HCT116 (cell line): ENCODE measurements around the gene ST6GALNAC4. TPM values are rescaled to one million over a fixed set of nuclear protein-coding genes. Genes with fewer than 3 reads are reported as not detected.

Experiments
- ATAC-seq: fragments of 200-7000 bp; cut with Tn5 transposase; 2 replicates; pipeline ENCODE4 v1.9.1; 2020; ENCODE audit warnings: mild to moderate bottlenecking, moderate library complexity
- BruUV-seq: library from RNA; stranded (reverse); fragments of 400-500 nt; replicated peaks from 2 replicates; lab custom pipeline; 2021; lab: Mats Ljungman, UMichigan
- CTCF ChIA-PET: fragments of 300-600 bp; sonication (Branson Sonifier 250); formaldehyde crosslinking; loops from one replicate; lab custom pipeline; 2021; ENCODE audit warnings: antibody characterized with exemption; lab: Charles Lee
- POLR2A ChIA-PET: fragments of 300-600, 350-600 bp; sonication (Branson Sonifier 250); formaldehyde crosslinking; loops from one replicate; lab custom pipeline; 2021; ENCODE audit warnings: antibody characterized with exemption; lab: Charles Lee
- RAD21 ChIA-PET, 2 experiments: fragments of 300-600 bp; sonication (Branson Sonifier 250); formaldehyde crosslinking; loops; one replicate each; lab custom pipeline; 2023; ENCODE audit warnings: low total read pairs in 2 of 2; ENCODE audit not compliant: uncharacterized antibody in 2 of 2, unreplicated experiment in 2 of 2, low non-redundant PET in 1 of 2; lab: Charles Lee
- DNase-seq: peaks from one replicate; pipeline ENCODE4 v3.0.0-alpha.2; 2010; ENCODE audit warnings: low read depth, low spot score
- H2AFZ ChIP-seq: fragments of 200-600 bp; shearing (Covaris generic), sonication (generic); 2 replicates; pipeline ENCODE4 v1.6.1; 2017; ENCODE audit warnings: low read depth, mixed run types, mixed read lengths, antibody characterized with exemption, low read length; ENCODE audit not compliant: poor library complexity, severe bottlenecking
- H3K27ac ChIP-seq: 2 replicates; pipeline ENCODE4 v1.5.1; 2012; ENCODE audit warnings: low read depth, low read length
- H3K27me3 ChIP-seq: fragments of 200-600 bp; sonication (generic); 2 replicates; pipeline ENCODE4 v1.6.1; 2016; ENCODE audit warnings: mixed run types, low read length, mixed read lengths; ENCODE audit not compliant: insufficient read depth
- H3K36me3 ChIP-seq, 2 experiments: fragments of 200-500 bp in 1 of 2; fragments of 200-600 bp in 1 of 2; sonication (Bioruptor generic) in 1 of 2; sonication (generic) in 1 of 2; 2 replicates each; pipeline versions ENCODE4 v1.5.1 to v1.6.1; 2014 to 2016; ENCODE audit warnings: low read length in 2 of 2, inconsistent platforms in 1 of 2, mixed read lengths in 1 of 2, mixed run types in 1 of 2; ENCODE audit not compliant: insufficient read depth in 2 of 2, control insufficient read depth in 1 of 2
- H3K4me1 ChIP-seq, 2 experiments: fragments of 200-600 bp in 1 of 2; sonication (generic) in 1 of 2; 2 replicates each; pipeline versions ENCODE4 v1.5.1 to v1.6.1; 2012 to 2017; ENCODE audit warnings: low read length in 2 of 2, inconsistent platforms in 1 of 2, mild to moderate bottlenecking in 1 of 2, mixed read lengths in 1 of 2, mixed run types in 1 of 2, moderate library complexity in 1 of 2; ENCODE audit not compliant: insufficient read depth in 2 of 2, control insufficient read depth in 1 of 2
- H3K4me2 ChIP-seq: fragments of 200-600 bp; sonication (generic); 2 replicates; pipeline ENCODE4 v1.6.1; 2017; ENCODE audit warnings: mixed run types, low read length, mixed read lengths
- H3K4me3 ChIP-seq, 2 experiments: fragments of 200-600 bp in 1 of 2; sonication (generic) in 1 of 2; replicated peaks in 1 of 2; 2 replicates each; pipeline ENCODE4 v1.5.1; 2011 to 2016; ENCODE audit warnings: low read length in 2 of 2, control low read depth in 1 of 2, low read depth in 1 of 2, mild to moderate bottlenecking in 1 of 2, mixed read lengths in 1 of 2, mixed run types in 1 of 2
- H3K79me2 ChIP-seq: fragments of 200-600 bp; sonication (generic); 2 replicates; pipeline ENCODE4 v1.6.1; 2017; ENCODE audit warnings: mild to moderate bottlenecking, mixed run types, low read length, moderate library complexity, mixed read lengths; ENCODE audit not compliant: insufficient read depth
- H3K9ac ChIP-seq: fragments of 200-600 bp; sonication (generic); 2 replicates; pipeline ENCODE4 v1.6.1; 2016; ENCODE audit warnings: low read length, mixed read lengths
- H3K9me2 ChIP-seq: fragments of 200-600 bp; sonication (generic), shearing (Covaris generic); 2 replicates; pipeline ENCODE4 v1.6.1; 2017; ENCODE audit warnings: mixed run types, mild to moderate bottlenecking, moderate library complexity; ENCODE audit not compliant: insufficient read depth
- H3K9me3 ChIP-seq, 2 experiments: fragments of 200-500 bp in 1 of 2; fragments of 200-600 bp in 1 of 2; sonication (Bioruptor generic) in 1 of 2; sonication (generic) in 1 of 2; 2 replicates each; pipeline ENCODE4 v1.6.1; 2014 to 2017; ENCODE audit warnings: low read length in 2 of 2, mixed read lengths in 2 of 2, inconsistent platforms in 1 of 2, low read depth in 1 of 2, mild to moderate bottlenecking in 1 of 2, mixed run types in 1 of 2, moderate library complexity in 1 of 2; ENCODE audit not compliant: control insufficient read depth in 1 of 2, insufficient read depth in 1 of 2
- H4K20me1 ChIP-seq: fragments of 200-600 bp; sonication (generic), shearing (Covaris generic); 2 replicates; pipeline ENCODE4 v1.6.1; 2017; ENCODE audit warnings: mixed run types, mild to moderate bottlenecking, moderate library complexity; ENCODE audit not compliant: insufficient read depth
- EZH2 ChIP-seq: fragments of 200-600 bp; sonication (generic); IDR thresholded peaks from 2 replicates; pipeline ENCODE4 v1.6.1; 2017; ENCODE audit warnings: antibody characterized with exemption, mixed run types
- SP1 ChIP-seq: IDR thresholded peaks from 2 replicates; pipeline ENCODE4 v1.6.1; 2012; ENCODE audit warnings: low read depth
- intact Hi-C: fragments of 100-400 bp; cut with micrococcal nuclease; formaldehyde crosslinking; loops from 2 replicates; pipeline ENCODE4 v1.10.0; 2022
- total RNA-seq: library from RNA; stranded (reverse); gene quantifications from one replicate; pipeline ENCODE4 v1.2.1, GENCODE V29; 2021; ENCODE audit not compliant: unreplicated experiment
- TF ChIP-seq, protein P1 (sequence below), 3 experiments: fragments of 200-600 bp in 1 of 3; sonication (generic) in 1 of 3; IDR thresholded peaks in 2 of 3; conservative IDR thresholded peaks in 1 of 3; 2 replicates each; pipeline ENCODE4 v1.5.1; 2012 to 2017; ENCODE audit warnings: low read depth in 2 of 3, low read length in 2 of 3, antibody characterized with exemption in 1 of 3, borderline replicate concordance in 1 of 3, control low read depth in 1 of 3, mild to moderate bottlenecking in 1 of 3, mixed read lengths in 1 of 3, mixed run types in 1 of 3, moderate library complexity in 1 of 3; ENCODE audit not compliant: insufficient read depth in 1 of 3
- TF ChIP-seq, protein P2 (sequence below): IDR thresholded peaks from 2 replicates; pipeline ENCODE4 v1.6.1; 2012

ST6GALNAC4 gene
- total RNA-seq, 1 experiment from 2014 or later, result 49.4 TPM

GRCh38 chr9:127887792-127888191, 29.0 kb downstream of the ST6GALNAC4 start:
- peak; percentile 60 for ATAC-seq
- Histone ChIP-seq H3K4me3 (no peak overlapping the region), H3K9ac (no peak overlapping the region)
- TF ChIP-seq, protein P1, sequence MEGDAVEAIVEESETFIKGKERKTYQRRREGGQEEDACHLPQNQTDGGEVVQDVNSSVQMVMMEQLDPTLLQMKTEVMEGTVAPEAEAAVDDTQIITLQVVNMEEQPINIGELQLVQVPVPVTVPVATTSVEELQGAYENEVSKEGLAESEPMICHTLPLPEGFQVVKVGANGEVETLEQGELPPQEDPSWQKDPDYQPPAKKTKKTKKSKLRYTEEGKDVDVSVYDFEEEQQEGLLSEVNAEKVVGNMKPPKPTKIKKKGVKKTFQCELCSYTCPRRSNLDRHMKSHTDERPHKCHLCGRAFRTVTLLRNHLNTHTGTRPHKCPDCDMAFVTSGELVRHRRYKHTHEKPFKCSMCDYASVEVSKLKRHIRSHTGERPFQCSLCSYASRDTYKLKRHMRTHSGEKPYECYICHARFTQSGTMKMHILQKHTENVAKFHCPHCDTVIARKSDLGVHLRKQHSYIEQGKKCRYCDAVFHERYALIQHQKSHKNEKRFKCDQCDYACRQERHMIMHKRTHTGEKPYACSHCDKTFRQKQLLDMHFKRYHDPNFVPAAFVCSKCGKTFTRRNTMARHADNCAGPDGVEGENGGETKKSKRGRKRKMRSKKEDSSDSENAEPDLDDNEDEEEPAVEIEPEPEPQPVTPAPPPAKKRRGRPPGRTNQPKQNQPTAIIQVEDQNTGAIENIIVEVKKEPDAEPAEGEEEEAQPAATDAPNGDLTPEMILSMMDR (IDR thresholded peaks at IDR 0.05 in 2 of 3, conservative IDR thresholded peaks at IDR 0.05 in 1 of 3; ENCODE audit: borderline replicate concordance in 1 of 3, insufficient read depth in 1 of 3, low read depth in 2 of 3, low read length in 2 of 3), result peak in 2 of 3 experiments; percentile 15 to 25; a peak in 1 of 6 replicates
- no peak for TF ChIP-seq EZH2
- TF ChIP-seq, all 23 proteins: peak for 1
- no peak overlapping the region for H3K27ac ChIP-seq
- no TSS peak for BruUV-seq
- RAD21 ChIA-PET, result no interaction called here
- intact Hi-C loops, result no loop called here
- no peaks in the 10 kb centered on the region for H3K27me3 ChIP-seq
- peaks cover 0 to 6% of the 10 kb centered on the region in 2 experiments; a peak in 1 of 4 replicates for H3K9me3 ChIP-seq
- DNase-seq, result no peak
- peaks cover 15 to 16% of the 10 kb centered on the region in 2 experiments; a peak in 3 of 4 replicates for H3K4me1 ChIP-seq
- CTCF ChIA-PET, result no interaction called here
- H3K4me2 ChIP-seq, result no peak overlapping the region
- no peaks in the 10 kb centered on the region for H3K9me2 ChIP-seq
- peaks cover 8 to 36% of the 10 kb centered on the region in 2 experiments for H3K36me3 ChIP-seq
- H2AFZ ChIP-seq, result no peak overlapping the region
- no peaks in the 10 kb centered on the region for H4K20me1 ChIP-seq
- POLR2A ChIA-PET, result no interaction called here
- no peaks in the 10 kb centered on the region for H3K79me2 ChIP-seq

GRCh38 chr9:127886401-127886972, 30.4 kb downstream of the ST6GALNAC4 start:
- DNase-seq (no peak), ATAC-seq (peak; percentile 68)
- Histone ChIP-seq H3K79me2 (no peaks in the 10 kb centered on the region), H2AFZ (no peak overlapping the region), H3K9ac (no peak overlapping the region), H3K9me2 (no peaks in the 10 kb centered on the region), H4K20me1 (no peaks in the 10 kb centered on the region), H3K4me3 (no peak overlapping the region), H3K4me2 (no peak overlapping the region), H3K4me1 (peaks cover 18 to 23% of the 10 kb centered on the region in 2 experiments; a peak in 3 of 4 replicates), H3K27ac (no peak overlapping the region), H3K9me3 (no peaks in the 10 kb centered on the region), H3K27me3 (no peaks in the 10 kb centered on the region), H3K36me3 (peaks cover 7 to 29% of the 10 kb centered on the region in 2 experiments)
- CTCF ChIA-PET, result no interaction called here
- intact Hi-C loops, result no loop called here
- POLR2A ChIA-PET, result no interaction called here
- peak; percentile 60; the same call in 1 of the 2 replicates for TF ChIP-seq SP1
- TF ChIP-seq, protein P2, sequence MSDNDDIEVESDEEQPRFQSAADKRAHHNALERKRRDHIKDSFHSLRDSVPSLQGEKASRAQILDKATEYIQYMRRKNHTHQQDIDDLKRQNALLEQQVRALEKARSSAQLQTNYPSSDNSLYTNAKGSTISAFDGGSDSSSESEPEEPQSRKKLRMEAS, result no peak
- BruUV-seq, result no TSS peak
- RAD21 ChIA-PET, result no interaction called here
